ENCODE results near the gene ADGRE1.

ADGRE1 gene

GRCh38 chr19:6886277-6886897 is 992 bp upstream of the ADGRE1 start:
- no peak for DNase-seq

GRCh38 chr19:6888967-6889366 is 1.6 kb downstream of the ADGRE1 start:
- DNase-seq = no peak

DNA sequence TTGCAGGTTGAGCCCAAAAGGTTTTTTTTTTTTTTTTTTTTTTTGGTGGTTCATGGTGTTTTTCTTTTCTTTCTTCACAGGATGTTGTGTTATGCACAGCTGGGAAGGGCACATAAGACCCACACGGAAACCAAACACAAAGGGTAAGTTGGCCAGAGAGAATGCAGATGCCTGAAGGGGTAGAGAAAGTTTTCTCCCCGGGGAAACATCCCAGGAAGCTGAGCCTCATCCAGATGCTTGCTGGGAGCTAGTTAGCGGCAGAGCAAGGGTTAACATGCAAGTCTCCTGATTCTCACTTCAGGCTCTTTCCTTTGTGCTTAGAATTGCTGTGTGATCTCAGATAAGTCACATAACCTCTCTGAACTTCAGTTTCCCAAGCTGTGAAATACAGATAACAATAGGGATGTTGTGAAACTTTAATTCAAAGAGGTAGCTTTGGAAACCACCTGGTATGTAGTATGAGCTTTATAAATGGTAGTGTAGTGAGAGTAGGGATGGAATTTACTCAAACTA is 3.1 kb downstream of the ADGRE1 start:
- DNase-seq = no peak

GRCh38 chr19:6890938-6891337 is 3.6 kb downstream of the ADGRE1 start:
- no peak for DNase-seq

DNA sequence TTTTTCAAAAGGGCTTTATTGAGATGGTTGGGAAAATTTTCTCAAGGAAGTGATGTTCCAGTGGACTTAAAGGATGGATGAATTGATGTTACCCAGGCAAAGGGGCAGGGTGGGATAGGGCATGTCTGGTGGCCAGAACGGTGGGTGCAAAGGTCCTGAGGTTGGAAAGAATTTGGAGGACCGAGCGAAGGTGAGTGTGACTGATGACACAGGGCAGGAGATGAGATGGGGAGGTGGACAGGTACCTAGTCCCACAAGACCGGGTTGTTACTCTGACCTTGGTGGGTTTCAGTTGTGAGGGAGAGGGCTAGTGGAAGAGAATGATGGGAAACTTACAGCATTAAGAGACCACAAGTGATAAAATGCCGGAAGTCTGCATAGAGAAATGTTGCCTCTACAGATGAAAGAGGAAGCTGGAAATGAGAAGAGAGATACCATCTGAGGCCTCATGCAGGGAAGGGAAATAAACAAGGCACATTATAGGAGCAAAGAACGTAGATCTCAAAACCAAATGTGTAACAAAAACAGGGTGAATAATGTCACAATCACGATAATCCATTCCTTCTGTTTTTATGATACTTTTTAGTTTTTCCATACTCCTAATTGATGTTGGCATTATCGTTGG is 4.5 kb downstream of the ADGRE1 start:
- DNase-seq = no peak

DNA sequence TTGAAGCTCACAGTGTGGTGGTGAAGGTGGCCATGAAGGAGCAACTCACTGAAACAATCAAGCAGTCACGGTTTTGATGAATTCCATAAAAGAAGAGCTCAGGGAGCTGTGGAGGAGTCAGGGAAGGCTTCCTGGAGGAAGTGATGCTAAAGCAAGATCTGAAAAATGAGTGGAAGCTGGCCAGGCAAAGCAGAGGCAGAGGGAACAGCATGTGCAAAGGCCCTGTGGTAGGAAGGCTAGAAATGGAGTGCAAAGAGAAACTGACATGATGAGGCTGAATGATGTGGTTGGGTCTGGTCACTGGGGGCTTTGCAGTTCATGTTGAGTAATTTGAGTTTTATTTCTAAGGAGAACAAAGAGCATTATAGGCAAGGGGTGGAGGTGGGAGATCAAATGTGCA is 6.9 kb downstream of the ADGRE1 start:
- DNase-seq = no peak

DNA sequence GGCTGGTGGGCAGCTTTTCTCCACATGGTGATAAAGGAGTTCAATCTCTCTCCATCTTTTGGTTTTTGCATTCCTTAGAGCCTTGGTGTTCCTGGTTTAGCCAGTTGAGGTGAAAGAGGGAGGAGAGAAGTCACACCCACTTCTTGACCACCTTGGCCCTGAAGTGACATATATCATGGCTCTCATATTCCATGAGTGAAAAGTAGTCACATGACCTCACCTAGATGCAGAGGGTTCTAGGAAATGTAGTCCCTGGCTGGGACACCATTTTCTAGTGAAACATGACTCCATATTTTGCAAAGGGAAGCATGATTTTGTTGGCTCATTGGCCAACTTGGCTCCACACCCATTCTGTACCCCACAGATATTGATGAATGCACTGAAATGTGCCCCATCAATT is 16.1 kb downstream of the ADGRE1 start:
- DNase-seq = no peak

- no peak for DNase-seq
These were observed 19.2 kb downstream of the ADGRE1 start for GRCh38 chr19:6906559-6907060.

DNA sequence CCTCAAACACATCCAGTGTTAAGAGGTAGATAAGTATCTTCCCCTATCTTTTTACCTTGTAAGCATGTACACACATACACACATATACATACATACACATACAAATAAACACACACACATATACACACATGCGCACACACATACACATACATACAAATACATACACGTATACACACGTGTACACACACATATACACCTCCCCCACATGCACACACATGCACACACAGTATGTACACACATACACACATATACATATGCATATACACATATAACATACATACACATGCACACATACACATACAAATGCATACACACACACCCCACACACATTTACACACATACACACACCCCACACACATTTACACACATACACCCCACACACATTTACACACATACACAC is 24.1 kb downstream of the ADGRE1 start:
- DNase-seq = no peak

DNA sequence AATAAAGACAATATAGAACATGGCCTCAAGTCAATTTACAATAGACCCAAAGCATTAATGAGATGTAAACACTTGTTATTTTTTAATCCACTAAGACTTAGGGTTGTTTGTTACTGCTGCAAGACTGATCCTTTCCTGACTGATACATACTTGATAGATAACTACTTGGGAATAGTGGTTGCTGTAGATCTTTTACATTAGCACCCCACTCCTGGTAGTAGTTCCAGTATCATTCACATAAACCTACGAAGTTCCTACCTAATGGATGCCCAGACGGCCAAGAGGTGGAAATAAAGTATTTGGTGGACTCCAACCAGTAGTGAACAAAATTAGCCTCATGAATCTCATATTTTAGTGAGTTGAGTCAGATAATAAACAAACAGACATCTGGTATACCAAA is 26.9 kb downstream of the ADGRE1 start:
- no peak for DNase-seq

- no peak for DNase-seq
These were observed 29.6 kb downstream of the ADGRE1 start for GRCh38 chr19:6916952-6917351.

DNA sequence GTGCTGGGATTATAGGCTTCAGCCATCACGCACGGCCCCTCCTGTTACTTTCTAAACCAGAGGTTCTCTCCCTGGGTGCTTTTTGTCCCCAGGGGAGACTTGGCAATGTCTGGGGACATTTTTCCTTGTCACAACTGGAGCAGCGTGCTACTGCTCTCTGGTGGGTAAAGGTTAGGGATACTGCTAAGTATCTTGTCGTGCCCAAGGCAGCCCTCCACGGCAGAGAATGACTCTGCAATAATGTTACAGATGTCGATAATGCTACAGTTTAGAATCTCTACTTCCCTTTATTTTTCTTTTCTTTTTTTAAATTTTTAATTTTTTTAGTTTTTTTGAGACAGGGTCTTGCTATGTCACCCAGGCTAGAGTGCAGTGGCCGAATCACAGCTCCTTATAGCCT is 38.0 kb downstream of the ADGRE1 start:
- DNase-seq = no peak

GRCh38 chr19:6925801-6926751 is 38.7 kb downstream of the ADGRE1 start:
- no peak for DNase-seq

GRCh38 chr19:6930190-6930589 is 42.8 kb downstream of the ADGRE1 start:
- no peak for DNase-seq

- DNase-seq = no peak
These were observed 47.7 kb downstream of the ADGRE1 start for GRCh38 chr19:6935069-6935468.

DNA sequence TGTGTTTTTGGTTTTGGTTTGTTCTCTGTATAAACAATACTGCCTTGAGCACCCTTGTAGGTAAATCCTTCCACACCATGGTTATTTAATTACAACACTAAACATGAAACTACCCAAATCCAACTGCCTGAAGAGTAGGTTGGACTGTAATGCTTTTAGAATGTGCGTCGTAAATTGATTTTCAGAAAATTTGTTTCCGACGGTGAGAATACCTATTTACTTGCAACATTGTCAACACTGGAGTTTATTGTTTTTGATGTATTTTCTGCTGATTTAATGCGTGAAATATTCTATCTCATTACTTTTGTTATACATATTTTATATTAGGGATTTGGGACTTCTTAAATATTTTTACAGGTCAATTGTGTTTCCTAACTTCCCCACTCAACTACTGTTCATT is 48.2 kb downstream of the ADGRE1 start:
- no peak for DNase-seq

GRCh38 chr19:6945733-6946132 is 58.4 kb downstream of the ADGRE1 start:
- no peak for DNase-seq

DNA sequence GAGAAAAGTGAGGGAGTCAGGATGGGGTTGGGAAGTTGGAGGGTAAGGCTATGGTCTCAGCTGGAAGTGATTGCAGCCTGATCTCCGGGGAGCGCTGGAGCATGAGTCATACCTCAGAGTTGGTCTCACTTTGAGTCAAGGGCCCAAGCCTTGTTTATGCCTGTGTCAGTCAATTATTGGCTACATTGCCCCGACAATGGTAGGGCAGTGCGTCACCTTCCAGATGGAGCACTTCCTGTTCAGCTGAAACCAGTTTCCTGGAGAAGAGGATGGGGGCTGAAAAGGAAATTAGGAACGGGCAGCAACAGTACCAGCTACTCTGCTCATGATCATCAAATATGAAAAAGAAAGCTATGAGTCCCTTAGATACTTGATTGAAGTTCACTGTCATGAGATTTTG is 60.4 kb downstream of the ADGRE1 start:
- DNase-seq = no peak

GRCh38 chr19:6948884-6949283 is 61.5 kb downstream of the ADGRE1 start:
- no peak for DNase-seq

DNA sequence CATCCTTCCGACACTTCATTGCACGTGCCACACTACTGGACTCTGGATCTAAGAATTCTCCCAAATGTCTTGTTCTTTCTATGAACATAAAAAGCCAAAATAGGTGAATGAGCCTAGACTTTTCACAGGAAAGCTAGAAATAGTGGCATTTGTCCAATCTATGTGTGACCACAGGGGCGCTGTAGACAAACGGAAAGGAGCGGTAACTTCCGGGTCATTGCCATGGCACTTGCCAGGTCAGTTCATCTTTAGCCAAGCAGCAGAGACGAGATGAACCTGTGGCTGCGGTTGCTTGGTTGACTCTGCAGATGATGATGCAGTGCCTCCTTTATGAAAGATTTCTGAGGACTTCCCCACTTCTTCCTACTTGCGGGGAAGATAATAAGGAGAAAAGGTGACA is 65.6 kb downstream of the ADGRE1 start:
- no peak for DNase-seq

DNA sequence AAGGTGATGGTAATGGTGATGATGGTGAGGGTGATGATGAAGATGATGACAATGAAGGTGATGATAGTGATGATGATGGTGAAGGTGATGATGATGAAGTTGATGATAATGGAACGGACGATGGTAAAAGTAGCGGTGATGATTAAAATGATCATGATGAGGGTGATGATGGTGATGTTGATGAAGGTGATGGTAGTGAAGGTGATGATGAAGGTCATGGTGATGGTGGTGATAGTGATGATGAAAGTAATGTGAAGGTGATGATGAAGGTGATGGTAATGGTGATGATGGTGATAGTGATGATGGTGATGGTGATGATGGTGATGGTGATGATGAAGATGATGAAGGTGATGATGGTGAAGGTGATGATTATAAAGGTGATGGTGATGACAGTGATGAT is 67.7 kb downstream of the ADGRE1 start:
- no peak for DNase-seq

DNA sequence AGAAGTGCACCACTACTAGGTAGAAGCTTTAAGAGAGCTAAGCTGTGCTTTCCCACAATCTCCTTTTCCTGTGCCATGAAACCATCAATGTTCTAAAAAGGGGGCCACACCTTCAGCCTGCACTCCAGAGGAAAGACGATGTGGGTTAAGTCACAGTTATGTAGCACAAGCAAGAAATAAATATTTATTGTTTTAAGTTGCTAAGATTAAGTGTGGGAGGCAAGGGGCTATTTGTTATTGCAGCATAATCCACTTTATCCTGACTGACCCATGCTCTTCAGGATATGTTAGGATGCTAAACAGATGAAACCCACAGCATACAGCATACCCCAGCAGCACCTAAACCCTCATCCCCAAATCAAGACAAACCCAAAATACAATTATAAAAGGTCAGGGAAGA is 69.2 kb downstream of the ADGRE1 start:
- no peak for DNase-seq

DNA sequence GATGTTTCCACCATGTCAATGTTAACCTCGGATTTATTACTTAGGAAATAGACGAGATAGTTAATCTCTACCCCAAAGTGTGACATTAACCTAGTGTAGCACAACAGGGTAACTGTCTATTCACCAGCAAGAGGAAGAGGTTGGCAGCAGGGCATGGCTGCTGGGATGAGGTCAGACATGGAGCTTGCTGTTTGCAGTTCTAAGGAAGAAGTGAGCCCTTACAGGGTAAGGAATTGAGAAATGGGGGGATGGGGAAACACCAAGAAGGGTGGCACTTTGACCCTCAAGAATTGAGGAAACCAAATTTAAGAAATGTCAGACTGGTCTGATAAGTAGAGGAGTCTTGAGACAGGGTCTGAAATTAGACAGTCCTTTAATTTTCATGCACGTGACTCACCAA is 71.4 kb downstream of the ADGRE1 start:
- no peak for DNase-seq
